COLO829 (cell line): ENCODE results near the gene MAST2.
"Not testable (repeated sequence)": the region's sequence is repeated elsewhere in the genome, so short reads cannot be mapped to it uniquely, and the experiment has no call there.

Source experiments
- DNase-seq: peaks from one replicate; pipeline ENCODE4 v3.0.0; 2012; ENCODE audit warnings: low spot score

MAST2 gene

GRCh38 chr1:45938029-45938428 is 134.6 kb downstream of the MAST2 start:
- no peak for DNase-seq

GRCh38 chr1:45942411-45942810 is 139.0 kb downstream of the MAST2 start:
- no peak for DNase-seq

- no peak for DNase-seq
These were observed 139.8 kb downstream of the MAST2 start for GRCh38 chr1:45943185-45943584.

GRCh38 chr1:45945426-45945825 is 142.0 kb downstream of the MAST2 start:
- DNase-seq = peak; percentile 8

- DNase-seq = not testable (repeated sequence)
These were observed 146.1 kb downstream of the MAST2 start for GRCh38 chr1:45949462-45949861.

- no peak for DNase-seq
These were observed 148.7 kb downstream of the MAST2 start for GRCh38 chr1:45952072-45952471.

- peak; percentile 17 for DNase-seq
These were observed 150.8 kb downstream of the MAST2 start for GRCh38 chr1:45953934-45954847.

- no peak for DNase-seq
These were observed 154.3 kb downstream of the MAST2 start for GRCh38 chr1:45957684-45958083.

GRCh38 chr1:45958317-45958716 is 154.9 kb downstream of the MAST2 start:
- no peak for DNase-seq

- DNase-seq = peak; percentile 10
These were observed 157.7 kb downstream of the MAST2 start for GRCh38 chr1:45960930-45961715.

- DNase-seq = not testable (repeated sequence)
These were observed 158.5 kb downstream of the MAST2 start for GRCh38 chr1:45961936-45962335.

- DNase-seq = no peak
These were observed 165.7 kb downstream of the MAST2 start for GRCh38 chr1:45968941-45969666.

- DNase-seq = no peak
These were observed 166.5 kb downstream of the MAST2 start for GRCh38 chr1:45969866-45970265.

GRCh38 chr1:45971335-45971734 is 167.9 kb downstream of the MAST2 start:
- no peak for DNase-seq

- DNase-seq = no peak
These were observed 168.6 kb downstream of the MAST2 start for GRCh38 chr1:45971922-45972531.

GRCh38 chr1:45972621-45973020 is 169.2 kb downstream of the MAST2 start:
- DNase-seq = no peak

- DNase-seq = no peak
These were observed 169.7 kb downstream of the MAST2 start for GRCh38 chr1:45973121-45973520.

GRCh38 chr1:45974541-45975269 is 171.3 kb downstream of the MAST2 start:
- no peak for DNase-seq

- no peak for DNase-seq
These were observed 173.2 kb downstream of the MAST2 start for GRCh38 chr1:45976623-45977022.

GRCh38 chr1:45979074-45979777 is 175.8 kb downstream of the MAST2 start:
- no peak for DNase-seq

- no peak for DNase-seq
These were observed 176.4 kb downstream of the MAST2 start for GRCh38 chr1:45979778-45980176.
